H4 (cell line): Measurements from ENCODE around the gene SLC8A1. TPM values are rescaled to one million over a fixed set of nuclear protein-coding genes. Genes with fewer than 3 reads are reported as not detected.

ENCODE experiments used
- DNase-seq: peaks from one replicate; pipeline ENCODE4 v3.0.0-alpha.2; 2015; ENCODE audit warnings: low spot score
- total RNA-seq: library from RNA; depleted of rRNA; stranded (reverse); fragments of >200 nt; shearing (Covaris generic); gene quantifications from 2 replicates; pipeline ENCODE4 v1.2.3, GENCODE V29; 2014

The SLC8A1 gene
- total RNA-seq, 1 experiment from 2014 or later, result not detected

GRCh38 chr2:40311026-40311425 is 140.9 kb downstream of the SLC8A1 start:
- no peak for DNase-seq

DNA sequence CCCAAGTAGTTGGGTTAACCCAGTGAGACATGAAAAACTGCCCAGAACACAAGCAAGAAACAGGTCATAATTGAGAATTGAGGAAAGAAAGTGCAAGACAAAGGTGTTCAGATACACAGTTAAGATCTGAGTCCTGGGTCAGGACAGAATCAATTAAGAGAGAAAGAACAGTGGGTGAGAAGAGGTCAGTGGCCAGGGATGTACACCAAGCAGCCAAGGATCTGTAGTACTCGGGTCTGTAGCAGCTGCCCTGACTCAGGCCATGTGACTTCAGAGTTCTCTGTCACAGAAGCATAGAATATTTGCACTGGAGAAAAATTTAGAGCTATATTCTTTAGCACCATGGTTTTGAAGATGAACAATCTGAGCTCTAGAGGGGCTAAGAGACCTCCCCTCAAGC is 141.6 kb downstream of the SLC8A1 start:
- no peak for DNase-seq

GRCh38 chr2:40304340-40304739 is 147.6 kb downstream of the SLC8A1 start:
- no peak for DNase-seq

DNA sequence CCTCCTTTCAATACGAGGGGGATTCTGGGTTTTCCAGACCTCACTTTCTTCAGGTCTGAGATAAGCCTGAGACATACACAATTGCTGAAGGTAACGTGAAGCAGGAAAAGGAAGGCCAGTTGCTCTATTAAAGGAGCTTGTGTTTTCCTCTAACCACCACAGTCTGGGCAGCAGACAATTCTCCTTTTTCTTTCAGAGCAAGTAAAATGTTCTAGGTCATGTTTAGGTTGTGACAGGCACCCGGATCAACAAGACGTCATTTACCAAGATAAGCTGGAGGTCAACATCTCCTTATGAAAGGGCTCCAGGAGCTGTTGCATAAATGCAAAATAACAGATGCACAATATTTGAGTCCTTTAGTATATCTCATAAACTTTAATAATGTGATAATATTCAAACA is 148.1 kb downstream of the SLC8A1 start:
- no peak for DNase-seq

GRCh38 chr2:40302751-40303325 is 149.1 kb downstream of the SLC8A1 start:
- no peak for DNase-seq

GRCh38 chr2:40300391-40300790 is 151.5 kb downstream of the SLC8A1 start:
- no peak for DNase-seq

GRCh38 chr2:40299781-40300180 is 152.1 kb downstream of the SLC8A1 start:
- DNase-seq, result no peak

DNA sequence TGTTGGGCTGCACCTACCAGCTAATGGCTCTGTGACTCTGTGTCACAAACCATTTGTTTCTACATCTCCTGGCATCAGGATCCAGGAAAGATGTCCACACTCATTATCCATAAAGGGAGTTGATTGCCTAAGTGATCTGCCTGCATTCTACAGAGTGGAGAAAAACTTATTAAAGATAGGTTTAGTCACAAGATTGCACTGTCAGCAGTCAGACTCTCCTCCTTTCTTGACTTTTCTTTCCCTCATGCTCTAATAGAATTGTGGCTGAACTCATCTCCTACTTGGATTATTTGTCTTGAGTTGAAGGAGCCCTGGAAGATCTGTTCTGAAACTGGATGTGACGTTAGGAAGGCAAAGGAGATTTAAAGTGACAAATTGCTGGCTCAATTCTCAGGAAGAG is 152.7 kb downstream of the SLC8A1 start:
- no peak for DNase-seq

- DNase-seq, result no peak
Measured at GRCh38 chr2:40298026-40298425, 153.9 kb downstream of the SLC8A1 start.

DNA sequence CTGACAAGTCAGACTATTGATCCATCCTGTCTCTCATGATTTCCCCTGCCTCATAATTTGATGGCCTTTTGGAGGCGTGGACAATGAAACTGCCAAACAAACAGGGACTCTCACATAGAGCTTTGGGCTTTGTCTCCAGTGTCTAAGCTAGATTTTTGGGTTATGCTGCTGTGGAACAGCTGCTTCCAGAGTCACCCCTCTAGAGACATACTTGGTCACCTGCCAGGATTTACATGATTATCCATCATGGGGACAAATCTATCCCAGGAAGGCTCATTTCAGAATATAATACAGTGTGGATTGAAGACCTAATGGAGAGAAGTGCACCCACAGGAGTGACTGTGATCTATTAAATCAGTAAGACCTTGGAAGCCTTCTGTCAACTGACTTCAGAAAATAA is 159.6 kb downstream of the SLC8A1 start:
- no peak for DNase-seq

GRCh38 chr2:40289771-40290404 is 162.0 kb downstream of the SLC8A1 start:
- no peak for DNase-seq

GRCh38 chr2:40287773-40288172 is 164.1 kb downstream of the SLC8A1 start:
- DNase-seq, result no peak

DNA sequence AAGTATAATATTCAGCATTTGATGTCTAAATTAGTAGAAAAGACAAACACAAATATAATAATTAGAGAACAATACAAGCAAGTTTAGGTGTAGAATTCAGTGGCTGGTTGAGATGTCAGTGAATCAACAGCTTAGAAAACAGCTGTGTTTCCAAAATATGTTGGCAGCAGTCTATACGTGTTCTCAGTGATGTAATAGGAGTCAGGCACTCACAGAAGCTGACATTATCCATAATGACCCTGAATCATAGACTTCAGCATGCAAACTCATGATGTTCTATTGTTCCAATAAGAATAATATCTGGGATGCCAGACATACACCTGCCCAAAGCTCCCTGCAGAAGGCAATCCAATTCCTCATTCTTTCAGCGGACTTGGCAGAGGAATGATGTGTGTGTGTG is 164.7 kb downstream of the SLC8A1 start:
- no peak for DNase-seq

DNA sequence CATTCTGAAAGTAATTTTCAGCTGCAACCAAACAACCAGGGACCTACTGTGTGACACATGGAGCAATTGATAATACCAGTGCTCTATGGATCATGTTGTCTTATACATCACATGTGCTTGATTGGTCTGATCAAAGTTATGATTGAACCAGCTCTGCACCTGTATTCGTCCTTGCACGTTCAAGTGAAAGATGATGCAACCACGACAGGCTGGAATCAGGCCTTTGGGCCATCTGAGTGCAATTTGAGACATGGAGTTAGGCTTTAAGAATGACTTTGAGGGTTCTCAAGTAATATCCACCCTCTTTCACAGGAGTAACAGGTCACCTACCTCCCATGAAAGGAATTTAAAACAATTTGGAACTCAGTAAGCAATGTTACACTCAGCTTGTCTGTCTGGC is 165.2 kb downstream of the SLC8A1 start:
- DNase-seq, result no peak

DNA sequence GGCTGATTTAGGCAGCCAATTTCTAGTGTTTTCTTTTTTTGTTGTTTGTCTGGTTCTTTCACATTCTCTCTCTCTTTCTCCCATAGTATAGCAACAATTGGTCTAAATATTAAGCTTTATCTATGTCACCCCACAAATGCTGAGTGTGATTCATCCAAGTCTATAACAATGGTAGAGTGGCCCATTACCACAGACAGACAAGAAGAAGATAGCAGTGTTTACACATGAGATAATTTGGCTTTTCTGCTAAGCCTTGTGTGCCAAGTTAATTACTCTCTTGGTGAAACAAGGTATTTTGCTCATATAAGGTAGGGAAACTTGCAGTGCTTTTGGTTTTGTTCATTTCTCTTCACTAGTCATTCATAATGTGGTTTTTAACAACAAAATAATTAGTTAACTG is 166.5 kb downstream of the SLC8A1 start:
- no peak for DNase-seq

DNA sequence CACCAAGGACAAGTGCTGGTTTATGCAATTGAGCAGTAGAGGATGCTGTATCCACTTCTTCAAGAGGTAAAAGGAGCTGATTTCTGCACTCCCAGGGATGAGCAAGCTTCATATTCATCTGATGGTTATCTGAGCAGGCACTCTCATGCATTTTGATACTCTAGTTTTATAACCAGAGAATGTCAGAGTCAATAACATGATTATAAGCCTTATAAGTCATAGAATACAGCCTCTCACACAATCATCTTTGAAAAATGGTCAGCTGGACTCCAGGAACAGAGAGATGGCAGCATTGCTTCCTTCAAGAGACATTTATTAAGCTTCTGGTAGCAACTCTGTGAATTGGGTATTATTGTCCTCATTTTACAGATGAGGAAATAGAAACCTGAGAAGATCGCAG is 167.1 kb downstream of the SLC8A1 start:
- no peak for DNase-seq

- no peak for DNase-seq
Measured at GRCh38 chr2:40283111-40283909, 168.6 kb downstream of the SLC8A1 start.

DNA sequence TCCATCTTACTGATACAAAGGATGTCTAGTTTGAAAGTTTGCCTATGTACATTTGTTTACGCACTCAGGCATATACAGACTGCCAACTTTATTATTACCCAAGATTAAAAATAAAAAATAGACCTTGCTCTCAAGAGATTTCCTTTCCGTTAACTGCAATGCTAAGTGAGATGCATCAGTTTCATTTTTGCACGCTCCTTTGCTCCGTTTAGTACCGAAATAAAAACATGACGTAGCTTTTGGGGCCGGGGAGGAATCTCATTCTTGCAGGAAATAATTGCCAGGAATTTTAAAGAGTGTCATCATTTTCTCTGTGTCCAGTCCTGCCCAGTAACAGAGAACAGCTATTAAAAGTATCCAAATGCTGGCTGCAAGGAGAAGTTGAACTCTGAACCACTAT is 169.5 kb downstream of the SLC8A1 start:
- DNase-seq, result no peak

DNA sequence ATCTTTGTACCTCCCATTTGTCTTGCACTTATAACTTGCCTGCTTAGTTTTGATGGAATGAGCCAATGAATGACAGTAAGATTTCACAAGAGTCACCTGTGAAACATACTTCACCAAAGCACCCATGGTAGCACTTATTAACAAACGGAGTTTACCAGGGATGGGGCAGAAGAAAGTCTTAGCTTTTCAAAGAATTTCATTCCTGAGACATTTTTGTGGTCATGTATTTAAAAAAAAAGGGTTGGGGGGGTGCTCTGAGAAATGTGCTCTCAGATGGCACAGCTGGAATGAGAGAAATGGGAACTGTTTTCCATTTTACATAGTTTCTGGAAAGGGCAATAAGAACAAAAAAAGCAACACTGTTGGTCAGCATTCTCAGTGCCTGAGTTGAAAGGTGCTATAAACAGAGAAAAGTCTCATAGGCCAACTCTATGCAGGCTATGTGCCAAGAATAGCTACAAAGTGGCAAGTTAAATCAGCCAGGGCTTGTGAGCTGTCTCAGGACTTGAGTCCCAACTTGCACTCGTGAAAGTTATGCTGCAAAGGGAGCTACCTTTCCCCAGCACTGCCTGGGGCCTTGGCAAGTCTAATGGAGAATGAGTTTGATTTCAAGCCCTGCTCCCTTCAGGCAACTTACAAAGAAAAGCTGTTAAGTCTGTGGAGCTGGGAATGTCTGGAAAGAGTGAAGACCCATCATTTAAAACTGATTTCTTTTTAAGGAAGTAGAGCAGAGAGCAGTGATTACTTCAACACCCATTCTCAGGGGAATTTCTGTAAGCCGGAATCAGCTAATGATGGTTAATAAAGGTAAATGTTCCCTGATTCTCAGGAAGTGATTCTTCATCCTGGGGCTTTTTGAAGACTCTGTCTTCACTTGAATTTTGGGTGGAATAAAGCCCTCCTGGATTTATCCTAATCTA is 170.6 kb downstream of the SLC8A1 start:
- DNase-seq, result peak; percentile 17

DNA sequence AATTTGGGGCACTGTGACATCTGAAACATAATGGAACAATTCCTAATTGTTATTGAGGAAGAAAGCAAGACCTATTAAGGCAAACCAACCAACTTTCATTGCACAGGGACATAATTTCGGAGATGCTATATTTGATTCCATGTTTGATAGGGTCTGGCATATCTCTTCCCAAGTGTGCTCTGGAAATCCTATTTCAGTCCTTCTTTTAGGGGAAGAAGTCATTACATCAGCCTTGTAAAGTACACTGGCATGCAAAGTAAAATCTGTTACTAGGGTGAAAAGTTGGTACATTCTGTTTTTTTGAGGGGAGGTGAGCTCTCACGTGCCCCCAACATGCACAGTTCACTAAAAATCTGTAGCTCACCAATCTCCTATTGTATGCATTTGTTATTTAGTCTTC is 172.4 kb downstream of the SLC8A1 start:
- DNase-seq, result no peak

- no peak for DNase-seq
Measured at GRCh38 chr2:40279001-40279400, 172.9 kb downstream of the SLC8A1 start.

DNA sequence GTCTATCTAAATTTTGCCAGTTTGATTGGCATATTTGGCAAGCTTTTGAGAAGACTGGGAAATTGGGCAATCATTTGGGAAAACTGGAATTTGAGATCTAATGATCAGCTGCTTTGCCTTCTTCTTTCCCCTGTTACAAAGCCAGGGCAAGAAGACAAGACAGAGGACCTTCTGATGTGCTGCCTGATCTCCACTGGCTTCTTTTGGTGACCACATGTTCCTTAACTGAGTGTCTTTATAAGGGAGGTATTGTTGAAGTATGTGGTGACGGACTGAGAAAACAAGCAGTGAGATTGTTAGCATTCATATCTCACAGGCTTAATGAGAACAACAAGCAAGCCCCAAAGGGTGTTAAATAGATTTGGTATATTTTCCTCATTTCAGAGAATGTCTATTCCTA is 175.8 kb downstream of the SLC8A1 start:
- DNase-seq, result no peak
